Measurements from ENCODE around the gene IQSEC1. TPM values are rescaled to one million over a fixed set of nuclear protein-coding genes. Genes with fewer than 3 reads are reported as not detected.

The IQSEC1 gene
- total RNA-seq, 2 donors from 2014 or later: 58.2 to 94.2 TPM

- Histone ChIP-seq H3K27ac (no peak overlapping the region), H3K9me3 (no peaks in the 10 kb centered on the region), H3K4me3 (no peak overlapping the region), H3K36me3 (no peaks in the 10 kb centered on the region), H3K27me3 (replicated peaks; ENCODE audit: insufficient read depth) (no peaks in the 10 kb centered on the region), H3K4me1 (replicated peaks) (no peaks in the 10 kb centered on the region)
- 84% methylated on average over 4 of the region's 4 CpGs for WGBS
- intact Hi-C loops (cut with DNase I): loop anchor here (5.0 kb wide), 1 partner anchor 131 kb away; no protein-coding TSS in a partner anchor
- no peak for TF ChIP-seq POLR2A (IDR thresholded peaks at IDR 0.05)
- TF ChIP-seq CTCF (IDR thresholded peaks at IDR 0.05): no peak
- TF ChIP-seq POLR2AphosphoS5 (IDR thresholded peaks at IDR 0.05): no peak
- DNase-seq (ENCODE audit: low spot score): no peak
These were observed 74.6 kb downstream of the IQSEC1 start for GRCh38 chr3:12998648-12999047.

DNA sequence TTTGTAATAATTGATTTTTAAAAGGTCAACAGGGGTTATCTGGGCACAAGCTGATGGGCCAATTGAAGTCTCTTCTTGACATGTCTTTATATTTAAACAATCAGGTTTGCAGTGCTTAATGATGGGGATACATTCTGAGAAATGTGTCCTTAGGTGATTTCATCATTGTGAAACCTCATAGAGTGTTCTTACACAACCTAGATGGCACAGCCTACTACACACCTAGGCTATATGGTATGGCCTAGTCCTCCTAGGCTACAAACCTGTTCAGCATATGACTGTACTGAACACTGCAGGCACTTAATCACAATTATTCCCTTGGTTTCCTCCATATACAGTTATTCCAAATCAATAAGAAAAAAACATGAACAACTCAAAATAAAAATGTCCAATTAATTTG, 75.8 kb downstream of the IQSEC1 start:
- TF ChIP-seq CTCF (IDR thresholded peaks at IDR 0.05) (no peak), POLR2AphosphoS5 (IDR thresholded peaks at IDR 0.05) (no peak), POLR2A (IDR thresholded peaks at IDR 0.05) (no peak)
- H3K36me3 ChIP-seq: no peaks in the 10 kb centered on the region
- H3K4me3 ChIP-seq: no peak overlapping the region
- H3K9me3 ChIP-seq: no peaks in the 10 kb centered on the region
- intact Hi-C loops (cut with DNase I): loop anchor here (5.0 kb wide), 1 partner anchor 130 kb away; no protein-coding TSS in a partner anchor
- H3K27ac ChIP-seq: no peak overlapping the region
- H3K4me1 ChIP-seq (replicated peaks): no peaks in the 10 kb centered on the region
- no peak for DNase-seq (ENCODE audit: low spot score)
- no peaks in the 10 kb centered on the region for H3K27me3 ChIP-seq (replicated peaks; ENCODE audit: insufficient read depth)

DNA sequence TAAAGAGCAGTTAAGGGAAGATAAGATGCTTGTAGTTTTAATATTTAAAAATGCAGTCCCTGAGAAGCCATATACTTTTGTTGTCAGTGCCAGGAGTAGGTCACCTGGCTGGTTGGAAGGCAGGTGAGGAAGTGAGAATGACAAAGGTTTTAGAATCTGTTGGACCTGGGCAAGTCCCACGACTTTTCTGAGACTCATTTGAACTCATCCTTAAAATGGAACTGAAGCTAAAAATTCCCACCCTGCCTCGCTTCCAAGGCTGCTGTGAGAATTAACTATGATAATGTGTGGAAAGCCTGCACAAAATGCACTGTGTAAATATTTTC, 77.1 kb downstream of the IQSEC1 start:
- no peak overlapping the region for H3K27ac ChIP-seq
- H3K9me3 ChIP-seq: no peaks in the 10 kb centered on the region
- intact Hi-C loops (cut with DNase I): loop anchor here (5.0 kb wide), 1 partner anchor 129 kb away; no protein-coding TSS in a partner anchor
- no peaks in the 10 kb centered on the region for H3K27me3 ChIP-seq (replicated peaks; ENCODE audit: insufficient read depth)
- WGBS: 62% methylated on average over 2 of the region's 2 CpGs
- H3K4me3 ChIP-seq: no peak overlapping the region
- no peak for DNase-seq (ENCODE audit: low spot score)
- H3K4me1 ChIP-seq (replicated peaks): no peaks in the 10 kb centered on the region
- H3K36me3 ChIP-seq: no peaks in the 10 kb centered on the region
- TF ChIP-seq POLR2AphosphoS5 (IDR thresholded peaks at IDR 0.05): no peak

- intact Hi-C loops (cut with DNase I): loop anchor here (5.0 kb wide), 1 partner anchor 128 kb away; no protein-coding TSS in a partner anchor
- Histone ChIP-seq H3K27ac (peak overlapping the region; percentile 85 to 86), H3K27me3 (replicated peaks; ENCODE audit: insufficient read depth) (no peaks in the 10 kb centered on the region), H3K4me1 (replicated peaks) (no peaks in the 10 kb centered on the region), H3K9me3 (no peaks in the 10 kb centered on the region), H3K36me3 (no peaks in the 10 kb centered on the region), H3K4me3 (no peak overlapping the region)
- TF ChIP-seq POLR2AphosphoS5 (IDR thresholded peaks at IDR 0.05): no peak
- no peak for TF ChIP-seq CTCF (IDR thresholded peaks at IDR 0.05)
- no peak for TF ChIP-seq POLR2A (IDR thresholded peaks at IDR 0.05)
- WGBS: 77% methylated on average over 10 of the region's 10 CpGs
- DNase-seq (ENCODE audit: low spot score): no peak
These were observed 77.6 kb downstream of the IQSEC1 start for GRCh38 chr3:12995389-12996180.

DNA sequence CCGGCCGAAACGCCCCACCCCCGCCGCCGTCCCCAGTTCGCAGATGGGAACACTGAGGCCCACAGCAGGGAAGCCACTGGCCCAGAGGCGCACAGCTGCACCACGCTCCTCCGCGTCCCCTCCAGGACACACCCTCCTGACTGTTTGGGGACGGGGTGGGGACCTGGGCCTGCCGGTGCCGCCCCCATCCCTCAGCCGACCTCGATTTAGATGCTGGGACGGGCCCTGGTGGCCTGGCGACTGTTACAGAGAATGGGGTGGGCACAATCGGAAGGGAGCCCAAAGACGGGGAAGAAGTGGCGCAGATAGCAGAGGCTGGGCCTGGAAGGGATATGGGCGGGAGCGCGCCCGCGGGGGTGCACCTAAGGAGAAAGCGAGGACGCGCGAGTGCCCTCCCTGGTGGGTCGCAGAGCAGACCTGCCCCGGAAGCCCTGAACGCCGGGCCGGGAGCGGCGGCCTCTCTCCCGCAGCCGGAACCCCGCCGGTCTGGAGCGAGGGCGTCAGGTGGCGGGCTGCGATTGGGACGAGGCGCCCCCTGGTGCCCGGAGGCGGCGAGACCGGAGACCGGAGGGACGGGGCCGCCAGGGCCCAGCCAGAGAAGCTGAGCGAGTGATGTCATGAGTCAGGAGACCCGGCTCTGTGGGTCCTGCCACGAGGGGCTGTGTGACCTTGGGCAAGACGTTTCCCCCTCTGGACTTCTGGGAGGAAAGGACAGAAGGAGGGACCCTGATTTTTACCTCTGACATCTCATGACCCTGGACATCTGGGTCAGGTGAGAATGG, 78.4 kb downstream of the IQSEC1 start:
- Histone ChIP-seq H3K36me3 (no peaks in the 10 kb centered on the region), H3K4me3 (peak overlapping the region; percentile 59 to 76), H3K4me1 (replicated peaks) (no peaks in the 10 kb centered on the region), H3K27me3 (replicated peaks; ENCODE audit: insufficient read depth) (no peaks in the 10 kb centered on the region), H3K27ac (peak overlapping the region; percentile 85 to 86), H3K9me3 (no peaks in the 10 kb centered on the region)
- peak; percentile 82 for DNase-seq (ENCODE audit: low spot score)
- intact Hi-C loops (cut with DNase I): loop anchor here (5.0 kb wide), 1 partner anchor 127 kb away; no protein-coding TSS in a partner anchor
- peak; percentile 75 for TF ChIP-seq POLR2A (IDR thresholded peaks at IDR 0.05)
- TF ChIP-seq CTCF (IDR thresholded peaks at IDR 0.05): peak; percentile 62 to 97 (median 95)
- peak; percentile 80 for TF ChIP-seq POLR2AphosphoS5 (IDR thresholded peaks at IDR 0.05)
- WGBS: under 1% methylated on average over 52 of the region's 58 CpGs

Data from prostate gland (tissue), 2 donors.